ENCODE data around the gene NLRC5. TPM values are rescaled to one million over a fixed set of nuclear protein-coding genes. Genes with fewer than 3 reads are reported as not detected.

NLRC5 gene
- total and polyA plus RNA-seq, 9 of the 15 experiments (the other 6 are each of a cell fraction or from before 2014, with no cell fraction given): 0.59 to 0.71 TPM; not detected in 7

- no TSS peak for BruUV-seq (replicated peaks)
- H3K4me2 ChIP-seq (ENCODE audit: insufficient read depth, low read length): no peak overlapping the region
- TF ChIP-seq KAT2B (IDR thresholded peaks at IDR 0.05; ENCODE audit: low read depth, low read length): no peak
- peak; percentile 25; the same call in 1 of the 2 replicates for TF ChIP-seq ESRRA (IDR thresholded peaks at IDR 0.05; ENCODE audit: borderline replicate concordance, low read depth)
- peak; percentile 77 for TF ChIP-seq BCOR (IDR thresholded peaks at IDR 0.05)
- no peak for TF ChIP-seq OTX1 (CRISPR knock-in tag; IDR thresholded peaks at IDR 0.05)
- TF ChIP-seq RBM25 (IDR thresholded peaks at IDR 0.05; ENCODE audit: low read depth, low read length, severe bottlenecking): peak; percentile 84
- TF ChIP-seq ADNP (tag; IDR thresholded peaks at IDR 0.05): peak; percentile 25; the same call in 1 of the 2 replicates
- peak in 1 of 2 experiments; percentile 25; a peak in 1 of 4 replicates for TF ChIP-seq KDM1A (IDR thresholded peaks at IDR 0.05)
- peak; percentile 60; the same call in 1 of the 2 replicates for TF ChIP-seq SMARCA5 (IDR thresholded peaks at IDR 0.05)
- H3K27me3 ChIP-seq (ENCODE audit: control insufficient read depth in 2 of 2, insufficient read depth in 2 of 2, low read length in 2 of 2): peaks cover 26 to 42% of the 10 kb centered on the region in 2 experiments
- intact Hi-C loops (cut with micrococcal nuclease) (loop anchor here (5.0 kb wide), 1 partner anchor 55 kb away; the partner anchor contains the start of gene CETP), in situ Hi-C loops (cut with MboI) (no loop called here)
- H4K20me1 ChIP-seq (replicated peaks; ENCODE audit: control insufficient read depth, insufficient read depth, low read length): 0 out of 2 replicates have a peak, but pooled peaks cover 2% of the 10 kb centered on the region
- FAIRE-seq: no peak
- no peak overlapping the region for H2AFZ ChIP-seq (ENCODE audit: low read depth, low read length)
- DNase-seq (ENCODE audit: extremely low read depth in 1 of 4, low spot score in 3 of 4): no peak
- no peaks in the 10 kb centered on the region for H3K9me3 ChIP-seq (replicated peaks; ENCODE audit: control insufficient read depth, insufficient read depth, low read depth, low read length)
- no peaks in the 10 kb centered on the region for H3K4me1 ChIP-seq (replicated peaks in 1 of 2; ENCODE audit: control insufficient read depth in 2 of 2, insufficient read depth in 2 of 2, low read length in 2 of 2)
- H3K9me1 ChIP-seq (ENCODE audit: control insufficient read depth, insufficient read depth, low read length): no peaks in the 10 kb centered on the region
- no peak for ATAC-seq
- H3K9ac ChIP-seq (ENCODE audit: insufficient read depth in 1 of 2, low read depth in 2 of 2, low read length in 2 of 2): no peak overlapping the region
- H3K79me2 ChIP-seq (ENCODE audit: control insufficient read depth, insufficient read depth, low read length): no peaks in the 10 kb centered on the region
- POLR2A ChIA-PET: interaction anchor here (0.6 kb wide), 1 partner anchor 335 kb away, joined by 3 read pairs; no protein-coding TSS in a partner anchor
- CTCF ChIA-PET (ENCODE audit: low intra/inter-chr PET ratio): no interaction called here
- no peak overlapping the region for H3K27ac ChIP-seq (ENCODE audit: extremely low read depth, low read depth, low read length)
- H3K4me3 ChIP-seq: no peak overlapping the region
- H3K36me3 ChIP-seq (ENCODE audit: control insufficient read depth, insufficient read depth, low read length): no peaks in the 10 kb centered on the region
- whole genome bisulfite sequencing (ENCODE audit: insufficient coverage, low coverage, missing lambda C conversion rate): 0% methylated on average over 1 of the region's 1 CpG
Observed at GRCh38 chr16:57017251-57017650, 27.9 kb downstream of the NLRC5 start.
